HG03575 (cell line): ENCODE measurements around the gene DHRS7B.
"Not testable (repeated sequence)": the region's sequence is repeated elsewhere in the genome, so short reads cannot be mapped to it uniquely, and the experiment has no call there.

Experiments
- ATAC-seq: cut with Tn5 transposase; IDR thresholded peaks from one replicate; pipeline ENCODE4 v1.9.1; 2021; ENCODE audit not compliant: unreplicated experiment, insufficient number of reproducible peaks, low FRiP score; ENCODE audit errors: extremely low read depth

Gene DHRS7B

DNA sequence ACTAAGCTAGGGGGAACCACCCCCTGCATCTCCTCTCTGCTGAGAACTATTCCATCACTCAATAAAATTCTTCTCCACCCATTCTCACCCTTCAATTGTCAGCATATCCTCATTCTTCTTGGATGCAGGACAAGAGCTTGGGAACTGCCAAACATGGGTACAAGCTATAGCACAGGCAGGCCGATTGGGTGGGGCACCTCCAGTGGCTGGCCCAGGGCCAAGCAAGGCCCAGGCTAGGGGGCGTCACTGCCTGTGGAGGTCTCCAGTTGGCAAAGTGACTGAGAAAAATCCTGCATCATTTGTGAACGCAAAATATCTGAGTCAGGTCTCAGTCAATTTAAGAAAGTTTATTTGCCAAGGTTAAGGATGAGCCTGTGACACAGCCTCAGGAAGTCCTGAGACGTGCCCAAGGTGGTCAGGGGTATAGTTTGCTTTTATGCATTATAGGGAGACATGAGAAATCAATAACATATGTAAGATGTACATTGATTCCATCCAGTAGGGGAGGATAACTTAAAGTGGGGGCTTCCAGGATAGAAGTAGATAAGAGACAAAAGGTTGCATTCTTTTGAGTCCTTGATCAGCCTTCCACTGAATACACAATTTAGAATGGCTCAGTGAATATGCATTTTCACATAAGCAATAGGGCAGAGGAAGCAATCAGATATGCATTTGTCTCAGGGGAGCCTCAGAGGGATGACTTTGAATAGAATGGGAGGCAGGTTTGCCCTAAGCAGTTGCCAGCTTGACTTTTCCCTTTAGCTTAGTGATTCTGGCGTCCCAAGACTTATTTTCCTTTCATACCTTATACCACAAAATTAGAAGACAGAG is 21.5 kb upstream of the DHRS7B start:
- ATAC-seq, result no peak

DNA sequence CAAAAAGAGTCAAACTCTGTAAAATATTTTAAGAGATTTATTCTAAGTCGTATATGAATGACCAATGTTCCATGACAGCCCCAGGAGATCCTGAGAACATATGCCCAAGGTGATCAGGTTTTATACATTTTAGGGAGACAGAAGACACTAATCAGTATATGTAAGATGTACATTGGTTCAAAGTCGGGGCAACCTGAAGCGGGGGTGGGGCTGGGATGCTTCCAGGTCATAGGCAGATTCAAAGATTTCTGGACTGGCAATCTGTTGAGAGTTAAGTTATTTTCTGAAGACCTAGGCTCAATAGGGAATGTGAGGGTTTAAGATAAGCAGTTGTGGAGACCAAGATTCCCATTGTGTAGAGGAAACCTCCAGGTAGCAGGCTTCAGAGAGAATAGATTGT is 20.4 kb upstream of the DHRS7B start:
- ATAC-seq, result no peak

GRCh38 chr17:21107067-21107650 is 19.6 kb upstream of the DHRS7B start:
- not testable (repeated sequence) for ATAC-seq

GRCh38 chr17:21108651-21109050 is 18.1 kb upstream of the DHRS7B start:
- no peak for ATAC-seq

GRCh38 chr17:21113049-21113690 is 13.6 kb upstream of the DHRS7B start:
- no peak for ATAC-seq

DNA sequence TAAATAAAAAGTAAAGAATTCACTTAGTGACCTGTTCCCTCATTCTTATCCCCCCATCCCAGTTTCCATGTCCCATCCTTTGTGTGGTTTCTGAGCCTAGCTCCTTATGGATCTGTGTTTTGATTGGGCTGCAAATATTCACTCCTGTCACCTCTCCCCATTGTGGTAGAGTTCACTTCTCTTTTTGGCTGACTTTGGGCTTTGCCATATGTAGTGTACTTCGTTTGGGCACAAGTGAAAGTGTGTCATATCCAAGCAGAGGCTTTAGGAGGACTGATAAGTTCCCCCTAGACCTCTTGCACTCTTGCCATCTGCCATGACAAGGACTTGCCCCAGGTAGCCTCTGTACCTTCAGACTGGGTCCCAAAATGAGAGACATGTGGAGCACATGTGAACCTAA is 13.0 kb upstream of the DHRS7B start:
- ATAC-seq, result no peak

- not testable (repeated sequence) for ATAC-seq
Measured at GRCh38 chr17:21114791-21115190, 12.0 kb upstream of the DHRS7B start.

GRCh38 chr17:21119247-21119918 is 7.4 kb upstream of the DHRS7B start:
- ATAC-seq, result no peak

GRCh38 chr17:21119919-21120249 is 6.9 kb upstream of the DHRS7B start:
- ATAC-seq, result no peak

DNA sequence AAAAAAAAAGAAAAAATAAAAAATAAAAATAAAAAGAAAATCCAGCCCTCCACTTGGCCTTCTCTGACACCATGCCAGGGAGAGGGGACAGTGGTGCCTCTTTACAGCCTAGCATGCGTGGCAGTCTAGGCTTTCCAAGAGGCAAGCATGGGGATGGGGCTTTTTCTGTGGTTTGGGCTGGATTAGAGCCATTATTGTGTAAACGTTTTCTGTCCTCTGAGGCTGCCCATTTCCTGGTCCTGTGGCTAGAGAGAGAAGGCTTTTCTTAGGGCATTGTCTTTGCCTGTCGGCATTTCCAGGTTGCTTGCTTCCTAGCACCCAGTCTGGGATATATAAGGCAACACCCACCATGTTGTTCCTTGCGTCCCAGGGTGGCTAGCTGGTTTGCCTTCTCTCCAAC is 2.7 kb upstream of the DHRS7B start:
- ATAC-seq, result no peak

GRCh38 chr17:21124517-21124916 is 2.2 kb upstream of the DHRS7B start:
- ATAC-seq, result not testable (repeated sequence)

- no peak for ATAC-seq
Measured at GRCh38 chr17:21125862-21126261, 902 bp upstream of the DHRS7B start.

- ATAC-seq, result no peak
Measured at GRCh38 chr17:21127509-21128077, 829 bp downstream of the DHRS7B start.

GRCh38 chr17:21129023-21129681 is 2.4 kb downstream of the DHRS7B start:
- no peak for ATAC-seq

GRCh38 chr17:21131137-21131536 is 4.4 kb downstream of the DHRS7B start:
- ATAC-seq, result no peak

- ATAC-seq, result no peak
Measured at GRCh38 chr17:21132428-21132827, 5.7 kb downstream of the DHRS7B start.

DNA sequence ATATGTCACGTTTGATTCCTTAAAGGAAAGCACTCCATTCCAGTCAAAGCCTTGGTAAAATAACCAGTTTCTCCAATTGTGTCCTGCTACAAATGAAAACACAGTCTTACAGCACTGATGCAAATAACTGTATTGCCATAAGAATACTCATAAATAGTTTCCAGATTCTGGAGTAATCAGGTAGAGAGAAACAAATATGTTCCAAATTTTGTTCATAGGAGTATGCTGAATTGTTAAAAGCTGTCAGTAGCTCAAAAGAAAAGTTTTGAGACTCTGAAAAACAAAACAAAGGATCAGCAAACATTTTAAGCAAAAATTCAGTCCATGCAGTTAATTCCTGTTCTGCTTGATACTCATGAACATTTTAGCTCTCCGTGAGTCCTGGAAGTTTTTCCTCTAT is 7.8 kb downstream of the DHRS7B start:
- ATAC-seq, result no peak

DNA sequence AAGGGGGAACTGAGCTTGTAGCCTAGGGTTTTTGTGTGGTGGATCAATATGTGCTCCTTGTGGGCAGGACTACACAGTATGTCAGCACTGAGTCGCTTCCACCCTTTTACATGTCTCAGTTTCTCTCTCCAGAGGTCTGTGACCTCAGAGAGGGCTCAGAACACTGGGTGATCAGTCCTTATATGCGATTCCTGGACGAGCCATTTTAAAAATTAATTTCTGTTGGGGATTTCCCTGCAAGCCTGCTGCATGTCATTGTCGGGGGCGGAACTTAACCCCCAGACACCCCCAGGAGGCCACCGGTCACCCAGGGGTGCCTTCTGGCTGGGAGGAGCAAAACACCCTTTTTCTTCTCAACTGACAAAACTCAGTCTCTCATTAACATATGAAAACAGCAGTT is 14.1 kb downstream of the DHRS7B start:
- no peak for ATAC-seq

DNA sequence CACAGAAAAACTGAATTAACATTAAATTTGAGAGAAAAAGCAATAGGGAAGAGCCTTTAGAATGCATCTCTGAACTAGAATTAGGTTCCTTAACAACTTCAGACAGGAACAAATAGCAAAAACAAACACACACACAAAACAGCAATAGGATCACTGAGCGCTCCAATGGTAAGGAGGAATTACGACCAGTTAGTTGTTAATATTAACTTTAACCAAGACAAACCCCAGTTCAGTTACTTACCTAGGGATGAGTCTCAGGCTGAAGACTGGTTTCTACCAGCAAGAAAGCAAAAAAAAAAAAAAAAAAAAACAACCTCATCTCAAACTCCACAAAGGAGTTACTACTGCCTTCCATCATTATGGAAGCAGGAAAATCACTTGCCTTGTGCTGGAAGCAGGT is 14.6 kb downstream of the DHRS7B start:
- no peak for ATAC-seq
